Measurements from ENCODE around the gene COL5A1. TPM values are rescaled to one million over a fixed set of nuclear protein-coding genes. Genes with fewer than 3 reads are reported as not detected.

Gene COL5A1
- total RNA-seq, 4 donors from 2014 or later = 51.9 to 78.3 (median 62.4) TPM

DNA sequence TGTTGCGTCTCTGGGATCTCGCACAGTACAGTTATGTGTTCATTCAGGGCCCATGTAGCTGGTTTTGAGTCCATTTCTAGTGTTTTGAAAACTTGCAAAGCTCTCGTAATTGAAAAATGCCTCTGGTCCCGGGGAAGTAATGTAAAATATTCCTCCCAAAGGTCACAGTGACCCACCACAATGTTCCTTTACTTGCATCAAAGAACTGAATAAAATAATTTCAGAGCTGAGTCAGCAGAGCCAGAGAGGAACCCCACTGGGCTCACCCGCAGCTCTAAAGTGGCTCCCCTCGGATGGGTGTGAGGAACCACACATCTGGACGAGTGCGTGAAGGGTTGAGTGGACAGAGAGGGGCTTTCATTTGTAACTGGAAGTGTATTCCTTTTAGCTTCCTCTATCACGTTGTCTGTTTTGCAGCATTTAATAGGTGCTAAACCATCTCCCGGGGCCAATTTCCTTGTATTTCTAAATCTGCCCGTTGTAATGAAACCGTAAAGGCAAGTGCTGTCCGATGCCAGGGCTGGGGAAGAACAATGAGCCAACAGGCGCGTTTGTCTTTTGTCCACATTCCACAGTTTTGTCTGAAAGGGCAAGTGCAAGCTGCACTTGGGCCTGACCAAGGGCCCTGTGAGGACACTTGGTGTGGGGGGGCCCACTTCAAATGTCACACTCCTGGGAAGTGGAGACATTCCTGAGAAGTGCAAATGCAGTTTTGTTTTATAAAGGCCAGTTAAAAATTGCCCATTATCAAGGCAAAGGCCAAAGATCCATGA, 29.9 kb downstream of the COL5A1 start:
- Histone ChIP-seq H3K4me3 (no peak overlapping the region), H3K27ac (peak overlapping the region in 2 of 4 donors; percentile 63 to 68), H3K36me3 (no peaks in the 10 kb centered on the region), H3K27me3 (no peaks in the 10 kb centered on the region), H3K4me1 (peaks cover 0 to 45% (median 25%) of the 10 kb centered on the region in 4 donors), H3K9me3 (peaks cover 0 to 10% (median 2%) of the 10 kb centered on the region in 4 donors)
- TF ChIP-seq, protein P1, sequence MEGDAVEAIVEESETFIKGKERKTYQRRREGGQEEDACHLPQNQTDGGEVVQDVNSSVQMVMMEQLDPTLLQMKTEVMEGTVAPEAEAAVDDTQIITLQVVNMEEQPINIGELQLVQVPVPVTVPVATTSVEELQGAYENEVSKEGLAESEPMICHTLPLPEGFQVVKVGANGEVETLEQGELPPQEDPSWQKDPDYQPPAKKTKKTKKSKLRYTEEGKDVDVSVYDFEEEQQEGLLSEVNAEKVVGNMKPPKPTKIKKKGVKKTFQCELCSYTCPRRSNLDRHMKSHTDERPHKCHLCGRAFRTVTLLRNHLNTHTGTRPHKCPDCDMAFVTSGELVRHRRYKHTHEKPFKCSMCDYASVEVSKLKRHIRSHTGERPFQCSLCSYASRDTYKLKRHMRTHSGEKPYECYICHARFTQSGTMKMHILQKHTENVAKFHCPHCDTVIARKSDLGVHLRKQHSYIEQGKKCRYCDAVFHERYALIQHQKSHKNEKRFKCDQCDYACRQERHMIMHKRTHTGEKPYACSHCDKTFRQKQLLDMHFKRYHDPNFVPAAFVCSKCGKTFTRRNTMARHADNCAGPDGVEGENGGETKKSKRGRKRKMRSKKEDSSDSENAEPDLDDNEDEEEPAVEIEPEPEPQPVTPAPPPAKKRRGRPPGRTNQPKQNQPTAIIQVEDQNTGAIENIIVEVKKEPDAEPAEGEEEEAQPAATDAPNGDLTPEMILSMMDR (IDR thresholded peaks at IDR 0.05) = no peak
- TF ChIP-seq EP300 (IDR thresholded peaks at IDR 0.05) (no peak), POLR2A (IDR thresholded peaks at IDR 0.05) (no peak)
- WGBS, 2 donors = 41 to 45% methylated on average over 15 of the region's 15 CpGs
- no peak for DNase-seq (ENCODE audit: low spot score in 2 of 2)

DNA sequence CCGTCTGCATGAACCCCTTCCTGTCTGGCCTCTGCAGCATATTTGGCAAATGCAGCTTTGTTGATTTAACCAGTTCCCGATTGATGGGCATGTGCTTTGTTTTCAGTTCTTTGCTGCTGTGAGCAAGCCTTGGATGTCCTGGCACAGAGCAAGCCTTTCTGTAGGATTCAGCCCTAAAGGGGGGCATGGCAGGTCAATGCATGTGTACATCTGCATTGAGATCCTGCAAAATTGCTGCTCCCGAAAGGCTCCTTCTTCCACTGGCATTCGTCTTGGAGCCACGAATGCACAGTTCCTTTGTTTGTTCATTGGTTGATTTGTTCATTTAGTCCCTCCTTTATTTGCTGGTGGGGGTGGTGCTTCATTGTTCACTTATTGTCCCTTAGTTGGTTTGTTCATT, 34.8 kb downstream of the COL5A1 start:
- H3K4me1 ChIP-seq = peaks cover 0 to 57% (median 23%) of the 10 kb centered on the region in 4 donors
- no peak for DNase-seq (ENCODE audit: low spot score in 2 of 2)
- TF ChIP-seq, protein P1 (IDR thresholded peaks at IDR 0.05) = no peak
- TF ChIP-seq POLR2A (IDR thresholded peaks at IDR 0.05) (no peak), EP300 (IDR thresholded peaks at IDR 0.05) (no peak)

DNA sequence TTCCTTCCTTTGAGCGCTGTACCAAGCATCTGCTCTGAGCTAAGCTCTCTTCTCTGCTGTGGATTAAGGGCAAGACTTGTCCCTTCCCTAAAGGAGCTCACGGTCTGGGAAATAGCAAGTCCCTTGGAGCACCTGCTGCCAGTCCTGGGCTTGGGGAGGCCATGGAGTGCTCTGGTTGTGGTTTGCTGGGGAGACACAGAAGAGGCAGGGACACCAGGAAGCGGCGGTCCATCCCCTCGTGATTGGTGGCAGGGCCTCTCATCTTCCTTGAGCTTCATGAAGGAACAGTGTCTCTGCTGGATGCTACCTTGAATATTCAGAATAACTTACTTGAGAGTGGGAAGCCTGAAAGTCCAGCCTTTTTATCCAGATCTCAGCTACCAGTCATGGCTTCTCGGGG, 35.3 kb downstream of the COL5A1 start:
- no peaks in the 10 kb centered on the region for H3K27me3 ChIP-seq
- H3K9me3 ChIP-seq = peaks cover 0 to 10% (median 2%) of the 10 kb centered on the region in 4 donors
- DNase-seq (ENCODE audit: low spot score in 2 of 2) = no peak
- H3K36me3 ChIP-seq = no peaks in the 10 kb centered on the region
- H3K4me1 ChIP-seq = peaks cover 0 to 57% (median 25%) of the 10 kb centered on the region in 4 donors
- H3K27ac ChIP-seq = no peak overlapping the region
- WGBS, 2 donors = 92 to 94% methylated on average over 6 of the region's 6 CpGs
- H3K4me3 ChIP-seq = no peak overlapping the region
- TF ChIP-seq EP300 (IDR thresholded peaks at IDR 0.05) (no peak), POLR2A (IDR thresholded peaks at IDR 0.05) (no peak)
- TF ChIP-seq, protein P1 (IDR thresholded peaks at IDR 0.05) = no peak

More for the DNA sequence above, 34.8 kb downstream of the COL5A1 start:
- H3K27me3 ChIP-seq = no peaks in the 10 kb centered on the region
- H3K27ac ChIP-seq = no peak overlapping the region
- H3K9me3 ChIP-seq = peaks cover 0 to 10% (median 2%) of the 10 kb centered on the region in 4 donors
- no peak overlapping the region for H3K4me3 ChIP-seq
- H3K36me3 ChIP-seq = no peaks in the 10 kb centered on the region
- 40 to 46% methylated on average over 5 of the region's 5 CpGs for WGBS, 2 donors

DNA sequence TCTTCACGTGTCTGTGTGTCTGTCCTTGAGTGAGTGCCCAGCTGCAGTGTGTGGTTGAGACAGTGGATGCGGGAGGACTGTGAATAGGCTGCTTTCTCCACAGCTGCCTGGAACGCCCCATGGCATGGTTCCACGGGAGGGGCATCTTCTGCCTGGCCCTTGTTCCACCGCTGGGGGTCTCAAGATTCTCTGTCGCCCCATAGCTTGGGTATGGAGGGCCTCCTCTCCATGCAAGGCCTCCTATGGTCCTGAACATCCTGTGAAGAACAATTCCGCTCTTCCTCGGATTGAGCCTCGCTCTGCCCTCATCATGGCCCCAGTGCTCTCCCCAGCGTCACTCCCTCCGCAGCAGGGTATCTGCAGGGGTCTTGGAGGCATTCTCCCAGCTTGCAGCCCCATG, 36.1 kb downstream of the COL5A1 start:
- Histone ChIP-seq H3K36me3 (no peaks in the 10 kb centered on the region), H3K27ac (no peak overlapping the region), H3K4me1 (peaks cover 0 to 64% (median 24%) of the 10 kb centered on the region in 4 donors), H3K27me3 (no peaks in the 10 kb centered on the region), H3K9me3 (peaks cover 0 to 10% (median 1%) of the 10 kb centered on the region in 4 donors), H3K4me3 (no peak overlapping the region)
- no peak for DNase-seq (ENCODE audit: low spot score in 2 of 2)
- TF ChIP-seq, protein P1 (IDR thresholded peaks at IDR 0.05) = no peak
- no peak for TF ChIP-seq EP300 (IDR thresholded peaks at IDR 0.05)
- TF ChIP-seq POLR2A (IDR thresholded peaks at IDR 0.05) = no peak
- WGBS, 2 donors = 75 to 80% methylated on average over 11 of the region's 11 CpGs

DNA sequence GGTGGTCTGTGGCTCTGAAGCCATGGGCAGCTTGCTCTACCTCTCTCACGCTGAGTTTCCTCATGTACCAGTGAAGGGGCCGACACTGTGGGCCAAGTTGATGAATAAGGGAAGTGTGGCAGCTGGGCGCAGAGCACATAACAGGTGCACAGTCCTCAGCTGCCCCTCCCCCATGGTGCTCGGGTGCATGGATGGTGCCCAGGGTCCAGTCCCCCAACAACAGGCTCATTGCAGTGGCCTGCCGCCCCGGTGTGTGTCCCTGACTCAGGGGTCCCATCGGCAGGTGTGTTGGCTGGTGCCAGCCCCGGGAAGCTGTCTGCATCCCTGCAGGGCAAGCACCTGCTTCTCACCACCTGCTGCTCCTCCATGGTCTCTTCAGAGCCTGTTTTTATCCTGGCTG, 36.6 kb downstream of the COL5A1 start:
- no peak for DNase-seq (ENCODE audit: low spot score in 2 of 2)
- no peak for TF ChIP-seq EP300 (IDR thresholded peaks at IDR 0.05)
- TF ChIP-seq POLR2A (IDR thresholded peaks at IDR 0.05) = no peak
- TF ChIP-seq, protein P1 (IDR thresholded peaks at IDR 0.05) = no peak
- peaks cover 0 to 10% (median 0%) of the 10 kb centered on the region in 4 donors for H3K9me3 ChIP-seq
- H3K4me1 ChIP-seq = peaks cover 0 to 69% (median 24%) of the 10 kb centered on the region in 4 donors
- H3K4me3 ChIP-seq = no peak overlapping the region
- WGBS, 2 donors = 77% methylated on average over 8 of the region's 8 CpGs; no CpG with 5 or more reads in 1 of the 2 donors
- peak overlapping the region in 1 of 4 donors; percentile 18 for H3K27ac ChIP-seq
- no peaks in the 10 kb centered on the region for H3K27me3 ChIP-seq
- no peaks in the 10 kb centered on the region for H3K36me3 ChIP-seq

All from tibial nerve (tissue), 4 donors.